GM12878 (cell line): Measurements from ENCODE around the gene RAI2. TPM values are rescaled to one million over a fixed set of nuclear protein-coding genes. Genes with fewer than 3 reads are reported as not detected.

Source experiments
- ATAC-seq: fragments of 200-7000 bp; cut with Tn5 transposase; 3 replicates; pipeline ENCODE4 v1.9.1; 2020; ENCODE audit warnings: mild to moderate bottlenecking, moderate library complexity
- BruUV-seq: library from RNA; stranded (reverse); fragments of 400-500 nt; replicated peaks from 2 replicates; lab custom pipeline; 2021; lab: Mats Ljungman, UMichigan
- CTCF ChIA-PET: fragments of 300-600 bp; sonication (Branson Sonifier 250); formaldehyde crosslinking; extraction: SDS; loops from one replicate; lab custom pipeline; 2021; ENCODE audit warnings: inconsistent platforms; lab: Yijun Ruan, JAX
- POLR2A ChIA-PET: fragments of 350-600 bp; formaldehyde crosslinking; extraction: SDS; loops from one replicate; lab custom pipeline; 2021; ENCODE audit warnings: inconsistent platforms; lab: Charles Lee
- RAD21 ChIA-PET: fragments of 300-600 bp; sonication (Branson Sonifier 250); formaldehyde crosslinking; loops from one replicate; lab custom pipeline; 2023; ENCODE audit warnings: antibody characterized with exemption; ENCODE audit not compliant: unreplicated experiment; lab: Charles Lee
- SMC1A ChIA-PET: fragments of 300-600 bp; sonication (Branson Sonifier 250); formaldehyde crosslinking; loops from one replicate; lab custom pipeline; 2023; ENCODE audit not compliant: unreplicated experiment, uncharacterized antibody; lab: Charles Lee
- DNase-seq: peaks from one replicate; pipeline ENCODE4 v3.0.0-alpha.2; 2011; ENCODE audit warnings: low read depth, low spot score
- FAIRE-seq: peaks from 3 replicates; lab custom pipeline; 2011; peaks lifted over from hg19 to GRCh38; lab: Jason Lieb, UNC
- H2AFZ ChIP-seq: 2 replicates; pipeline ENCODE4 v1.6.0; 2011; ENCODE audit warnings: low read depth, low read length, control low read depth; ENCODE audit not compliant: control insufficient read depth
- H3K27ac ChIP-seq: 2 replicates; pipeline ENCODE4 v1.5.1; 2011; ENCODE audit warnings: control low read depth; ENCODE audit not compliant: control insufficient read depth, insufficient read depth
- H3K27me3 ChIP-seq, 2 experiments: replicated peaks in 1 of 2; 2 replicates each; pipeline versions ENCODE4 v1.6.0 to v1.6.1; 2011; ENCODE audit warnings: low read length in 1 of 2; ENCODE audit not compliant: control insufficient read depth in 2 of 2, insufficient read depth in 2 of 2
- H3K36me3 ChIP-seq, 2 experiments: 2 replicates each; pipeline ENCODE4 v1.5.1; 2011; ENCODE audit warnings: low read length in 1 of 2; ENCODE audit not compliant: control insufficient read depth in 2 of 2, insufficient read depth in 2 of 2
- H3K4me1 ChIP-seq: 2 replicates; pipeline ENCODE4 v1.6.1; 2011; ENCODE audit warnings: mild to moderate bottlenecking, low read length, moderate library complexity, mixed read lengths; ENCODE audit not compliant: control insufficient read depth, insufficient read depth
- H3K4me2 ChIP-seq: 2 replicates; pipeline ENCODE4 v1.6.0; 2011; ENCODE audit warnings: control low read depth; ENCODE audit not compliant: control insufficient read depth, insufficient read depth
- H3K4me3 ChIP-seq: fragments of 200-600 bp; sonication (generic); 2 replicates; pipeline ENCODE4 v1.5.1; 2016
- H3K79me2 ChIP-seq: 2 replicates; pipeline ENCODE4 v1.6.0; 2011; ENCODE audit warnings: low read length; ENCODE audit not compliant: control insufficient read depth, insufficient read depth
- H3K9ac ChIP-seq: 2 replicates; pipeline ENCODE4 v1.8.0; 2011; ENCODE audit warnings: low read length, control low read depth, mixed read lengths; ENCODE audit not compliant: control insufficient read depth, insufficient read depth
- H3K9me3 ChIP-seq: replicated peaks from 3 replicates; pipeline ENCODE4 v1.5.1; 2011; ENCODE audit warnings: mild to moderate bottlenecking, low read length; ENCODE audit not compliant: control insufficient read depth, insufficient read depth
- H4K20me1 ChIP-seq: 2 replicates; pipeline ENCODE4 v1.6.0; 2011; ENCODE audit not compliant: control insufficient read depth, insufficient read depth
- BHLHE40 ChIP-seq, 2 experiments: fragments of 450-650 bp in 1 of 2; IDR thresholded peaks; 2 replicates each; pipeline ENCODE4 v1.6.1; 2011 to 2017; ENCODE audit warnings: low read depth in 2 of 2, borderline replicate concordance in 1 of 2, improper control_type of control experiment in 1 of 2, low read length in 1 of 2, mild to moderate bottlenecking in 1 of 2
- CREM ChIP-seq: IDR thresholded peaks from 2 replicates; pipeline ENCODE4 v1.6.1; 2014; ENCODE audit warnings: antibody characterized with exemption, low read depth
- DPF2 ChIP-seq: fragments of 450-650 bp; IDR thresholded peaks from 2 replicates; pipeline ENCODE4 v1.6.1; 2017; ENCODE audit warnings: mild to moderate bottlenecking
- IRF5 ChIP-seq: fragments of 450-650 bp; IDR thresholded peaks from 2 replicates; pipeline ENCODE4 v1.6.1; 2017; ENCODE audit warnings: borderline replicate concordance
- POLR2A ChIP-seq: IDR thresholded peaks from 2 replicates; pipeline ENCODE4 v1.6.1; 2011; ENCODE audit warnings: low read depth, mild to moderate bottlenecking, low read length
- WGBS: methylation state at CpG from one replicate; pipeline ENCODE4 v1.1.6; 2016; ENCODE audit warnings: low lambda C conversion rate; ENCODE audit not compliant: insufficient replicate concordance, insufficient coverage; ENCODE audit errors: missing lambda C conversion rate; 5-methylcytosine and 5-hydroxymethylcytosine counted together
- in situ Hi-C: fragments of 300-500 bp; cut with MboI; formaldehyde crosslinking; loops from 9 replicates; pipeline ENCODE4 v1.14.3; 2018; ENCODE audit warnings: mixed read lengths
- intact Hi-C: fragments of 100-400 bp; cut with micrococcal nuclease; formaldehyde crosslinking; loops from one replicate; pipeline ENCODE4 v1.14.2; 2022; ENCODE audit not compliant: unreplicated experiment
- polyA plus RNA-seq, 11 experiments: library from polyadenylated mRNA; depleted of rRNA in 4 of 11; unstranded in 6 of 11; stranded (reverse) in 5 of 11; fragments of >200 nt; fragmentation: Nextera tagmentation in 4 of 11; fragmentation: Illumina TruSeq in 1 of 11; extraction: Ambion mirVana in 4 of 11; extraction: Trizol in 1 of 11; gene quantifications; 1 replicate in 1 of 11; 2 replicates in 10 of 11; pipeline versions ENCODE4 v1.2.1 to v1.2.3, GENCODE V29; 2011 to 2016; ENCODE audit warnings: inconsistent platforms in 2 of 11, missing spikeins in 2 of 11, low read depth in 1 of 11
- total RNA-seq, 4 experiments: library from RNA; depleted of rRNA in 3 of 4; stranded (reverse); fragments of >200 nt in 3 of 4; fragmentation: Illumina TruSeq in 1 of 4; extraction: Trizol in 1 of 4; gene quantifications; 2 replicates each; pipeline versions ENCODE4 v1.2.1 to v1.2.3, GENCODE V29; 2013 to 2021
- TF ChIP-seq, protein P1 (sequence below): fragments of 450-650 bp; IDR thresholded peaks from 2 replicates; pipeline ENCODE4 v1.6.1; 2017; ENCODE audit warnings: low read depth, mild to moderate bottlenecking, moderate library complexity

Gene RAI2
- total and polyA plus RNA-seq, 10 of the 15 experiments (the other 5 are each of a cell fraction or from before 2014, with no cell fraction given): not detected

GRCh38 chrX:17846045-17846444 is 15.1 kb downstream of the RAI2 start:
- DNase-seq: no peak
- H4K20me1 ChIP-seq: no peaks in the 10 kb centered on the region
- no peak for FAIRE-seq
- no peak overlapping the region for H3K9ac ChIP-seq
- H2AFZ ChIP-seq: no peak overlapping the region
- 14% methylated on average over 2 of the region's 2 CpGs for WGBS
- no peak for TF ChIP-seq BHLHE40 (IDR thresholded peaks at IDR 0.05; ENCODE audit: borderline replicate concordance in 1 of 2, low read depth in 2 of 2, low read length in 1 of 2)
- TF ChIP-seq IRF5: no peak
- TF ChIP-seq CREM: no peak
- TF ChIP-seq POLR2A: no peak
- TF ChIP-seq, protein P1, sequence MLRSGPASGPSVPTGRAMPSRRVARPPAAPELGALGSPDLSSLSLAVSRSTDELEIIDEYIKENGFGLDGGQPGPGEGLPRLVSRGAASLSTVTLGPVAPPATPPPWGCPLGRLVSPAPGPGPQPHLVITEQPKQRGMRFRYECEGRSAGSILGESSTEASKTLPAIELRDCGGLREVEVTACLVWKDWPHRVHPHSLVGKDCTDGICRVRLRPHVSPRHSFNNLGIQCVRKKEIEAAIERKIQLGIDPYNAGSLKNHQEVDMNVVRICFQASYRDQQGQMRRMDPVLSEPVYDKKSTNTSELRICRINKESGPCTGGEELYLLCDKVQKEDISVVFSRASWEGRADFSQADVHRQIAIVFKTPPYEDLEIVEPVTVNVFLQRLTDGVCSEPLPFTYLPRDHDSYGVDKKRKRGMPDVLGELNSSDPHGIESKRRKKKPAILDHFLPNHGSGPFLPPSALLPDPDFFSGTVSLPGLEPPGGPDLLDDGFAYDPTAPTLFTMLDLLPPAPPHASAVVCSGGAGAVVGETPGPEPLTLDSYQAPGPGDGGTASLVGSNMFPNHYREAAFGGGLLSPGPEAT: no peak
- no peak for TF ChIP-seq DPF2
- BruUV-seq: no TSS peak
- H3K9me3 ChIP-seq: no peaks in the 10 kb centered on the region
- H3K27me3 ChIP-seq: no peaks in the 10 kb centered on the region; a peak in 2 of 4 replicates
- no peak for ATAC-seq
- no peaks in the 10 kb centered on the region for H3K36me3 ChIP-seq
- POLR2A ChIA-PET: no interaction called here
- intact Hi-C loops: no loop called here
- SMC1A ChIA-PET: no interaction called here
- H3K4me3 ChIP-seq: no peak overlapping the region
- RAD21 ChIA-PET: no interaction called here
- H3K27ac ChIP-seq: no peak overlapping the region
- H3K4me2 ChIP-seq: no peak overlapping the region
- H3K79me2 ChIP-seq: no peaks in the 10 kb centered on the region
- CTCF ChIA-PET: no interaction called here
- in situ Hi-C loops: no loop called here
- no peaks in the 10 kb centered on the region for H3K4me1 ChIP-seq
